Right hindlimb (tissue), 1 donor: Measurements from ENCODE around the gene NOL4L.

Experiments
- DNase-seq: peaks from one replicate; pipeline ENCODE4 v3.0.0-alpha.2; 2018

NOL4L gene

GRCh38 chr20:32397567-32398084 lies 187.5 kb downstream of the NOL4L start:
- DNase-seq: no peak

- no peak for DNase-seq
Measured at GRCh38 chr20:32396646-32397160, 188.4 kb downstream of the NOL4L start.

GRCh38 chr20:32395066-32395465 lies 190.1 kb downstream of the NOL4L start:
- no peak for DNase-seq
